Stimulated activated CD8-positive, alpha-beta memory T cell treated with anti-CD3 and anti-CD28 coated beads, Interleukin-7, amount 100 ng/mL, for 4 hours (primary cell): ENCODE measurements around the gene WNT5A.

Experiments used
- DNase-seq, 2 donors: peaks; one replicate each; pipeline ENCODE4 v3.0.0-alpha.2; 2020; ENCODE audit warnings: low read depth in 2 of 2

Gene WNT5A

DNA sequence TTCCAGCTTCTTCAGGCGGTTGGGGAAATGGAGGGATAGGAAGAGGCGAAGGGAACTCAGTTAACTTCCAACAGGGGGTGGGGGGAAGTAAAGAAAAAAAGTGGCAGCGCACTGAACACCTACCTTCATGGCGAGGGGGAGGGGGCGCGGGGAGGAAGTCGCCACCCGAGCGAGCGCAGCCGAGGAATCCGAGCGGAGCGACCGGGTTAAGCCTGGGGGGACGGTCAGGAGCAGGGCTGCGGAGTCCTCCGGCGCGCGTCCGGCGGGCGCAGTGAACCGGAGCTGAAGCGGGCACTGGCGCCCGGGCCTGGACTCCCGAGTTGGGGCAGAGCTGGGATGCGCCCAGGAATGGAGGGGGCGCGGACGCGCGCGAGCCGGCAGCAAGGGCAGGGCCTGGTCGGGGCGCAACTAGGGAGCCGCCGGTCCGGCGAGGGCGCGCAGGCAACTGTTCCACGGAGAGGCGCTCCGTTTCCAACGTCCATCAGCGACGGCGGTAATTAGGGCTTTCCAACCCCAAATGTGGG is at the start of gene WNT5A:
WNT5A (minus strand) TSS at position 450 of the 524 bp plus-strand sequence; CDS start at position 129, 321 bp downstream.
- no peak for DNase-seq

DNA sequence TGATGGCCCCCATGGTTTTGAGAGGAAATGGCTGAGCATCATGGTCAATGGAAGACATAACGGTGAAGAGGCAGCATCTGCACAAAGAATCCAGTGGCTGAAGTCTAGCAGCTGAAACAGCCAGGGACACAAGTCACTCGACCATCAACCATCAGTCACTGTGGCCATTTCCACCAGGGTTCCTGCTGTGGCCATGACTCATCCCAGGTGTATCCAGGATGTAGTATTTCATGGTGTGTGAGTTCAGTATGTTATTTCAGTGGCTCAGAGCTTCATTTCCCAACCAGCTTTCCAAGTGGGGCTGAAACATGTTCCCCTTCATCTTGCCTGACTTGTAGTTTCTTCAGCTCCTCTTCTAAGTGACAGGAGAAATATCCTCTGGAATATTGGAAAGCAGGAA is 47.8 kb upstream of the WNT5A start:
- no peak for DNase-seq

DNA sequence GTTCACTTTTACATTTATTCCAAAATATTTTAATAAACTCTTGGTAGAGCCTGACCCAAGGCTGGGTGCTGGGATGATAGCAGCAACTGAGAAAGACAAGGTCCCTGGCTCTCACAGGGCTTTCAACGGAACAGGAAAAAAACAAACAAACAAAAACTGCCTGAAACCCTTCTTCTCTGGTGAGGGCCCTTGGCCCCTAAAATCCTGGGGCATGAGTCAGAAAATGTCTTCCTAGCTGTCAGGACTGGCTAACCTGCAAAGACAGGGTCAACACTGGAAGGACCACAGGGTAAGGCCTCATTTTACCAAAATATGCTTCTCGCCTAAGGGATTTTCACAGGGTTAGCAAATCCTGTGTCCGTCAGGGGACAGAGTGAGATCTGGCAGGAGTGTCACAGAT is 45.7 kb upstream of the WNT5A start:
- no peak for DNase-seq

DNA sequence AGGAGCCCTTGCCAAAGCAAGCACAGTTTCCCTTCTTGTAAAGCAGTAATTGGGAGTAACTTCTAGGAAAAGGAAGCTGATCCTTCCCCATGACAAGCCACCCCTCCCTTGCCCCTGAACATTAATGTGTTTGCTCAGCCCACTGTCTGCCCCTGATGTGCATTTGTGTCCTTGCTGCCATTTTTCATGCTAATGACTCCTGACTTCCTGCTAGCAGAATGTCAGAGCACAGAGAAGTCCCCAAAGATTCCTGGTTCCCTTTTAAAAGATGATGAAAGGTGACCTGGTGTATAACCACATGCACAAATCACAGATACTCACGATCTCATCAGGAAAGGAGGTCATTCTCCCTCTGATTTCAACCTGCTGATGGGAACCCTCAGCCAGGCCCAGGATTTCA is 44.2 kb upstream of the WNT5A start:
- no peak for DNase-seq

DNA sequence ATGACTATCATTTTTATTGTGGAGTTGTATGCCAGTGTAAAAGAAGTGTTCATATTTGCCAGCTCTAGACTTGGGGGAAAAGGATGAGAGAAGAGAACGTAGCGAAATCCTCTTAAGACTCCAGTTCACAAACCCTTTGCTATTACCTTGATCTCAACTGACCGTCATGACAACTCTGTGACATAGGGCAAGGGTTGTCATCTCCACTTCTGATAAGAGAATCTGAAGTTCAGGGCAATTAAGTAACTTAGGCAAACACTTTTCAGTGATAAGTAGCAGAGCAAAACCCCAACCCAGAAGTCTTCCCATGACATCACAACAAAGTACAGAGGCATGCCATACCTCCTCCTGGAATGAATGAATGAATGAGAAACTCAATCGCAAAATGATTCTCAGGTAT is 40.3 kb upstream of the WNT5A start:
- DNase-seq, result no peak

DNA sequence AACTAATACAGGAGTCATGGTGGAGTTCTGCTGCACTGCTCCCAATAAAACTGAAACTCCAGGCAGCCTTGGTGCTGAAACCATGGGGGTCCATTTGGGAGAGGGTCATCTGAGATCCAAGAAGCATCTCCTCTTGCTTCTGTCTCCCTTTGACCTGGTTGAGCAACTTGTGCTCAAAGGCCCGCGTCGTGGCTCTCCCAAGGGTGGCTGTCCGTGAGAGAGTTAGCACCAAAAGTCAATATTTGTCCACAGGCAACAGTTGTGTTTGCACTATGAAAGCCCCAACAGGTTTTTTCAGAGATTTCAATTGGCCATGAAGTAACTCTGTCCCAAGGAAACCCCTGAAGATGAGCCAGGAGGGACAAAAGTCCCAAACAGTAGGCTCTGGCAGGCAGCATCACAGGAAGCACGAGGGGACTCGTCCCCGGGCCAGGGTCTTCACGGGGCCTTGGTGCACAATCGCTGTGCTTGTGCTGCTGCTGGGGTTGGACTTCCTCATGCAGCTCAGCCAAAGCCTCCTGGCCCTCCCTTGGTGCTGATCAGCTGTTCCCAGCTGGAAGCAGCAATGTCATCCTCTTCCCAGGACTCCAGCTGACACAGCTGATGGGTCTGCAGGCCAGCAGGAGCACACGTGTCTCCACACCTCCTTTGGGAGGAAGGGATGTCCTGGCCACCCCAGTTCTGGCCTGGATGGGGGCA is 39.4 kb upstream of the WNT5A start:
- no peak for DNase-seq

DNA sequence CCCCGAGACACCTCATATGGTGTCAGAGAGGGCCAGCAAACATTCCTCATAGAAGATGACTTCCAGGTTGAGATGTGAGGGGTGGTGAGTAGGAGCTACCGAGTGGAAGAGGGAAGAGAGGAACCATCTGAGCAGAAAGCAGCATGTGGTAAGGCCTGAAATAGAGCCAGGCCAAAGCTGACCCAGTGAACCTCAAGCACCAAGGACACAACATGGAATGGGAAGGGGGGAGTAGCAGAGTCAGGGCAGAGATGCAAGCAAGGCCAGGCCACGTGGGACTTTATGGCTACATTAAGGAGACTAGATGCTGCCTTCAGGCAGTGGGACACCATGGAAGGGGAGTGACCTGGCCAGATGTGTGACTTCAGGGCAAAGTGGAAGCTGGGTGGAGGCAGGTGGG is 38.3 kb upstream of the WNT5A start:
- DNase-seq, result no peak

DNA sequence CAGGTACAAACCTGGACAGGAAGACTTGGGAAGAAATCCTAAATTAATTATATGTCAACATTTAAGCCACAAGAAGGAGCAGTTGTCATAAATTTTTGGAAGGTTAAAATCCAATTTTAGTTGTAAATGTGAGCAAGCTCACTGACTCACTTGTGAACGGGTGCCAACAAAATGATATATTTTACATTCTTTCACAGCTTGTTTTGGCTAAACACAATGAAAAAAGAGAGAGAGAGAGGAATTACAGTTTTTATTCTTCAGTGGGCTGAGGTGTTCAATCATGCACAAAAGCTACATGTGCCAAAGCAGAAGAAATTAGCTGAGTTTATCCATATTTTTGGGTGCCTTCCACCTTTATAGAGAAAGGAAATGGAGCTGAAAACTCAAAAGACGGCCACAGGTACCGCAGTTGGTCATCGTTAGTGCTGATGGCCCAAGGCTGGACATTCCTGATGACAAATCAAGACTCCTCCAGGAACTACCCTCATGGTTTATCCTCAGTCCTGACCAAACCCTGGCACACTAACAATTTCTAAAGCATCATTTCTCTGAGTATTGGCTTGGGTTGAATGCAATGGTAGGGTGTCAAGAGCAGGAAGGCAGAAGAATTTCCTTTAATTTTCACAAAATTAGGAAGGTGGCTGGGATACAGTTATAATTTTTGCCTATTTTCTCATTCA is 37.6 kb upstream of the WNT5A start:
- no peak for DNase-seq

DNA sequence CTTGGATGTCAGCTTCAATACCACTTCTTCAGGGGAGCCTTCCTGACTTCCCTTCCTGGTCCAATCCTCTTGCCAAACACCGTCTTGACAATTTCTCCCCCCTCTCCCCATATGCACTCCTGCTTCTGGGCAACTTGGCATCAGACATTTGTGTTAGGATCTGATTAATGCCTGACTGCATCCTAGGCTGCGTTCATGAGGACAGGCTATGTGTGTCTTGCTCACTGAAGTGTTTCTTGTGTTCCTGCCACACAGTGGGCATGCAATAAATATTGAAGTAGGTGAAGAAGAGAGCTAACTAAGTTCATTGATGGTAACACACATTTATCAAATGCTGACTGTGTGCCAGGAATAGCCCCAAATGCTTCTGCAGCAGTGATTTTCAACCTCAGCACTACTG is 36.4 kb upstream of the WNT5A start:
- no peak for DNase-seq

DNA sequence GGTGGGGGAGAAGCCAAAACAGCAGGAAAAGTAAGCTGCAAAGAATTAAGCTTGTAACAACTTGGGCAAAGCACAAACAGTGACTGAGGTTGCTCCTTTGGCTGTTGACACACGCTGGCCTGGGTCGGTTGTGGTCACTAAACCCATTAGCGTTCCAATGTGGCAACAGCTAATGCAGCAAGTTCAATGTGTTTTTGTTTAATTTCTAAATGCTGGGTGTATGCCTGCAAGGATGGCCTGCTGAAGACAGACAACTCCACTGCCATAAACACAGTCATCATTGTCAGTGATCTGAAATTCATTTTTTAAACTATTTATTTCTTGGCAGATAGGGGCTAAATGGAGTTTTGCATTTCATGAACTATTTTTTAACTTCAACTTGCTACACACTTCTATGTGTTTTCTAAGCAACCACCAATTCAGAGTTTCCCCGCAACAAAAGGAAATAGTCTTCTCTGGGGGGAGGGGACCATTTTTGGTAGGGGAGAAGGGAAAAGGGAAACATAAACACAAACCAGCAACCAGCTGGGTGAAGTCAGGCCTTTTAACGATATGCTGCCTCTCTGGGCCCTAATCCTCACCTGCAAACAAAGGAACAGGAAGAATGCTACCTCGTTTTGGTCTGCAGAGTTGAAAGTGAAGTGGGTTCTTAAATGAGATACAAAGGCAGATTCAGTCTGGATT is 34.8 kb upstream of the WNT5A start:
- DNase-seq, result no peak

DNA sequence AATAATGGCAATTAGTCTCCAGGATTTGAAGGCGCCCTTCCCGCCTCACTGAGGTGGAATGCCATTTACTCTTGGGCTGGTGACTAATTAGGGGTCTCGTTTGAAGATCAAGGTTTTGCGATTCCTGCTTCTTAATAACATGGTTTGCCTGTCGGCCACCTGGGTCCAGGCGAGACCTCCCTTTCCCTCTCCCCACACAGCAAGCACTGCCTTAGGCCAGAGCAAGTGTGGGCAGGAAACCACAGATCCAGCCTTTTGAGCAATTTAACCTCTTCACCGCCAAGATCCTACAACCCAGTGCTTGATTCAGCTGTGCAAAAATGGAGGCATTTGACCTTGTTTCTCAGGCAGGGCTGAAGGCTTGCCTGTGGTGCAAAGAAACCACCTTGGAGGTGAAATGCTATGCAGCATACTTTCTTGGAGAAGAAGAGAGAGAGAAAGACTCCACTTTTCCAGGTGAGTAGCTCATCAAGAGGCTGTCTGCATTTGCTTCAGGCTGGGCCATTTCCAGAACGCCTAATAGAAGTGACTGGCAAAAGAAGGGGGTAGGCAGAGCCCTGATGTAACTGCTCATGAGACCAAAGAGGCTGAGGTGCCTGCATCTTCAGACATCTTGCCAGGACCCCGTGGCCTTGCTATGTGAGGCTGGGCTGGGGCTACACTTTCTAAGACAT is 34.1 kb upstream of the WNT5A start:
- no peak for DNase-seq

DNA sequence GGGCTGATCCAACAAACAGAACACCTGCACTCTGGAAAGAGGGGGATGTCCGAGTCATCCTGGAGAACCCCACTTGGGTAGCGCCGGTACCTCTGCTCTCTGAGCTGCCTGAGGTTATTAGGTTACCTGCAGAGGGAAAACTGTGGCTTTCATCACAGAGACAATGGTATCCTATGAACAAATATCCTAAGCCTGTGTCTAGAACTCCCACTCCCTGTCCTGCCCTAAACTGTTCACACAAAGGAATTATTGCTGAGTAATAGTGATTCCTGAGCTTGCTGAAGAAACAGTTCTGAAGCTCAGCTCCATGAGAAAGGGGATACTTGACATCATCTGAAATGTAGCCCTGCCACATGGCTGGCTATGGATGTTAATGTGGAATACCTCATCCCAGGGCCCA is 31.9 kb upstream of the WNT5A start:
- no peak for DNase-seq

DNA sequence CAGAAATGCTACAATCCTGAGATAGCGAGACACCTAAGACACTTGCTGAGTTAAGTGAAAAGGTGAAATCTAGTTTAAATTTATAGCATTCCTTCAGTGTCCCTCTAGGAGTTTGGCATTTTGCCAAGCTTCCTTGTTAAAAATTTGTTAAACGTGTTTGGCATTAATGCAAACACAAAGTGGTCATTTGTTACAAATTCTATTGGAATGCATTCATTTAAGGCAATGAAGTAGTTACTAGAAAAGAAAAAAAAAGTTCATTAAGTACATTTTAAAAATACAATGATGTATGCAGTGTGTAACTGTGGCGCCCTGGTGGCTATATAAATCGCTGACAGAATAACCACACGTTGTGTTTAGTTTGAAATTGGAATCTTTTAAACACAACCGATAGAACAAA is 31.3 kb upstream of the WNT5A start:
- DNase-seq, result no peak

DNA sequence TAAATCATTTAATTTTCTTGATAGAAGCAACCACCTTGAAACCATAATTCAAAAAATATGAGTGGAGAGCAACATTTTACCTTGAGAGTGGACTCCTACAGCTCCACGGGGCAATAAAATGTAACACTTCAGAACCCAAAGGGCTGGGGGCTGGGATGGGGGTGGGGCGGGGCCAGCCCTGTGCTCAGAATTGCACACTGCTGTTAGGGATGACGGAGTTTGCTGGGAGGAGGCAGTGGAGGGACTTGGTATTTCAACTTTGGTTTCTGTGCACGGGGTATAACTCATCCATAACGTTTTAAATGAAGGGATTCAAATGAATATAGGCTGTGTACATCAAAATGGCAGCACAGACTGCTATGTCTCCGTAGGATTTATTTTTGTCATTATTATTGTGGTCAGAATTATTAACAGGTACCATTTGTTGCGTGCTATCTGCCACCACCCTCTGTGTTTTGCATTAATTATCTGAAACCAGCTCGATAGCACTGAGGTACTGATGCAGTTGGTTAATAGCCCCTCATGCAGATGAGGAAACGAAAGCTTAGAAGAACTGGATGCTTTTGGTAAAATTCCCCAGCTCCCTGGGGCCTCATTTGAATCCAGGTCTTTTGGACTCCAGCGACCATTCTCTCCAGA is 29.4 kb upstream of the WNT5A start:
- no peak for DNase-seq

DNA sequence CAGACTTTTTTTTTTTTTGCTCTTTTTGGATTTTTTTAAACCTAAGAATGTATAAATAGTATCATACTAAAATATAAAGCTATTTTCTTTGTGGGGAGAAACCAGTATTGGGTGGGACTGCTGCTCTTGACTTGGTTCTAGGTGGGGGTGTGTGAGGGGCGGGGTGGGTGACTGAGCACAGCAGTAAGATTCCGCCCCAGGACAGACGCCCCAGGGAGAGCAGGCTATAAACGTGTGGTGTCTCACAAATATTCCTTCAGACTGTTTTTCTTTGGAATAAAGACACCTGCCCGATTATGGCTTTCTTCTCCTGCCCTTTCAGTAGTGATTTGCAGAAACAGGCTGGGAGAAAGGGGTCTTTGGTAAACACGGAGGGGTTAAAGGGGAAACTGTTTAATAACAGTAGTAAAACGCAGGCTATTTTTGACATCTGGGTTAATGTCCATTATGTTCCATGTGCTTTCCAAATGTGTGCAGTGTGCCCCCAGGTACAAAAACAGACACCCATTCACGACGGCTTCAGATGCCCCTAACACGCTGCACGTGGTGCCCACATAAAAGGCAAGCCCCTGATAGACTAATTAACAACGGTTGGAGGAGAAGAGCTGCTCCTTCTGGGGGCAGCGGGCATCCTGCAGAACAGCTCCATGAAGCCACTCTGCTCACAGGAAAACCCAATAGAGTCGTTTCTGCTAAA is 28.6 kb upstream of the WNT5A start:
- DNase-seq, result no peak

DNA sequence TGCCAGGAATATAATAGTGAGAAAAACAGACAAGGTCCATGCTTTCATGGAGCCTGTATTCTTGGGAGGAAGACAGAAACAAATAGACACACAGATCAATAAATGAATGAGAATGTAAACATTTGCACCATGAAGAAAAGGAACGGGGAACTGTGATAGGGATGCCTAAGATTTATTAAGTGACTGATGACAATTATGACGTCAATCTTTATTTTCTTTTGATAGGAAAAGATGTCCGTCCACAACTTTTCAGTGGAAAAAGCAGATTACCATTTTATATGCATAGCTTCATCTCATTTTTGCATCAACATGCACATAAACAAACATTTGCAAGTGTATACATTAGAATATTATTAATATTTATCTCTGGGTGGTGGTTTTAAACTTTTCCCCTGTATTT is 27.9 kb upstream of the WNT5A start:
- no peak for DNase-seq

DNA sequence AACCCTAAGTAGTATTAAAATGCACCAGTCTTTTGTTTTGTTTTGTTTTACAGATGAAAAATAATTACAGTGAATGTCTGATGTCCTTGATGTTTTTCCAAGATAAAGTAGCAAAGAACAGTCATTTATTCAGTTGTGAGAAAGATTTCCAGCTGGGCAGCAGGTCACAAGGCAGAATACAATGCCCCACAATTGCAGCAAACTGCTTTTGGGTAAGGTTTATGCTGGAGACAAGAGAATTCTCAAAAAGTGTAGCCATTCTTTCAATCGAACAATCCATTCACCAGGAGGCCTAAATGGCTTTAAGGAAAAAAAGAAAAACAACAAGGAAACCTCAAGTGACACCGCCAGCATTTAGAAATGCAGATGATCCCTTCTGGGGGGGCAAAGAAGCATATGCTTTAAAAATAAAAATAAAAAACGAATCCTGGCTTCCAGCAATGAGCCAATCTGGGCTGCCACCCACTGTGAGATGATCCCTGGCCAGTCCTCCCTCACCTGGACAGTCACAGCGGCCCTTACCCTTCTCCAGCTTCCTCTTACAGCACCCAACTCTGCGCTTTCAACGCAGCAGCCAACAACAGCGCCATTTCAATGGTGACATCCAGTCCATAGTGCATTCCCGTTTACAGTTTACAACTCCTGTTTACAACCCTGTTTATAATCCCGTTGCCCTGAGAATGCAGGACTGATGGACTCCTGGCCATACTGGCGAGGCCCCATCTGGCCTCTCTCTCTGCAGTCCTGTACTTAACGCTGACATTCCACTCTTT is 25.7 kb upstream of the WNT5A start:
- no peak for DNase-seq

DNA sequence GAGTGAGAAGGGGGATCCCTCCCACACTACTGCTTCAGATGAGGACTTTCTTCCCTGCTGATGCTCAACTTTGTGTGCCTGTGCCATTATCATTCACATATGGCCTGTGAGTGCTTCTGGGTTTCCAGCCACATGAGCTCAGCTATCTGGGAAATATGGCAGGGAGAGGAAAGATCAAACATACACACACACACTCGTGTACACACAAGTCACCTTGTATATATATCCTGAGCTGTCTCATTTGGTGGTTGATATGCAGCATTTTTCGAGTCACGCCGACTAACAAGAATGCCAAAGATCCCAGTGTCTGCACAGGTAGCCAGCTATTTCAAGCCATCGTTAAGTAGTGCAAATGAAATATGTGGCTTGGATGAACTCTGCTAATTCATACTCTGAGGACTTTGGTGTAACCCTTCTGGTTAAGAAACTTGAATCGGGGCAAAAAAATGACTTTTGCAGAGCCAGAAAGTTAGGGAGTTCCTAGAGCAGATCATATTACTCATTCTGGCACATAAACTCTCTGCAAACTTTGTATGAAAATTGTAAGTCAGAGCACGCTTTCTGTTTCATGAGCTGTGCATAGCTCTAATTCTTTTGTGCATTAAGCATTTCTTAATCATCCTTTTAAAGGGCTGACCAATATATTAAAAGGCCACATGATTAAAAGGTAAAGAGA is 24.9 kb upstream of the WNT5A start:
- no peak for DNase-seq

DNA sequence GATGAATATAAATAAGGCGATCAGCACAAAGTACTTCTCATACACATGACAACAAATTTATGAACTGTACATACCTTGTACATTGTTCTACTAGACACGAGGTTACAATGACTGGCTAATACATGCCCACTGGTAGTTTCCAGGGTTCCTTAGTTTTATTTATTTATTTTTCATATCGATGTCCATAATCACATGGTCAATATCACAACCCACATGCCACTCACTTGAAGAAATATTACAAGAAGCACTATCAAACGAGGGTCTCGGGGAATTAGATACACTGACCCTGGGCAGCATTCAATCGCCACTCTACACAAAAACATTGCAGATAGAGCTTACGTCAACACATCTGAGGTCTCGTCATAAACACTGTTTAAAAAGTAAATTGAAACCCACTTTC is 21.2 kb upstream of the WNT5A start:
- DNase-seq, result no peak

DNA sequence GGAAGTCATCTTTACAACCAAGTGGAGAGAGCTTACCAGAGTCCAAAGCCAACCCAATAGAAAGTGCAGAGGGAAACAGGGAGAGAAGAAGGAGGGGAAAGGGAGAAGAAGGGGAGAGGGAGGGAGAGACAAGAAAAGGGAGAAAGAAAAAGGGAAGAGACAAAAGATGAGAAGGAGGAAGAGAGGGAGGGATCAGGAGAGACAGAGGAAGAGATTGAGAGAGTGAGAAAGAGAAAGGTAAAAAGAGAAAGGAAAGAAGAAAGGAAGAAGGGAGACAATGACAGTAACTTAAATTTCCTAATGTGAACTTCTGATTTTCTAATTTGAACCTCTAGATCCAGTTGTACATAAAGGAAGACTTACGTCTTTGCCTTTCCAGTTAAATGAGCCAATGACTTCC is 20.7 kb upstream of the WNT5A start:
- DNase-seq, result no peak
